WERI-Rb-1 (cell line): ENCODE measurements around the gene SNCAIP.
"Not testable (repeated sequence)": the region's sequence is repeated elsewhere in the genome, so short reads cannot be mapped to it uniquely, and the experiment has no call there.

Experiments used
- DNase-seq: peaks from one replicate; pipeline ENCODE4 v3.0.0-alpha.2; 2020
- H3K27ac ChIP-seq: fragments of 250-450 bp; sonication (Bioruptor Pico); 2 replicates; pipeline ENCODE4 v1.5.1; 2020; ENCODE audit warnings: mild to moderate bottlenecking, moderate library complexity
- H3K27me3 ChIP-seq: fragments of 250-450 bp; sonication (Bioruptor Pico); 2 replicates; pipeline ENCODE4 v1.5.1; 2021; ENCODE audit warnings: mild to moderate bottlenecking, low read depth, moderate library complexity; ENCODE audit not compliant: insufficient read depth, severe bottlenecking
- H3K36me3 ChIP-seq: fragments of 250-450 bp; sonication (Bioruptor Pico); 2 replicates; pipeline ENCODE4 v1.5.1; 2020; ENCODE audit warnings: mild to moderate bottlenecking, moderate library complexity
- H3K4me3 ChIP-seq: 2 replicates; pipeline ENCODE4 v1.5.1; 2011; ENCODE audit warnings: low read depth, mild to moderate bottlenecking, control low read depth, low read length
- H3K9me3 ChIP-seq: fragments of 250-450 bp; sonication (Bioruptor Pico); 2 replicates; pipeline ENCODE4 v1.5.1; 2021; ENCODE audit warnings: mild to moderate bottlenecking, moderate library complexity; ENCODE audit not compliant: severe bottlenecking
- TF ChIP-seq, protein P1 (sequence below): IDR thresholded peaks from 2 replicates; pipeline ENCODE4 v1.5.1; 2011; ENCODE audit warnings: low read depth, mild to moderate bottlenecking, control low read depth, inconsistent platforms, low read length

The SNCAIP gene

DNA sequence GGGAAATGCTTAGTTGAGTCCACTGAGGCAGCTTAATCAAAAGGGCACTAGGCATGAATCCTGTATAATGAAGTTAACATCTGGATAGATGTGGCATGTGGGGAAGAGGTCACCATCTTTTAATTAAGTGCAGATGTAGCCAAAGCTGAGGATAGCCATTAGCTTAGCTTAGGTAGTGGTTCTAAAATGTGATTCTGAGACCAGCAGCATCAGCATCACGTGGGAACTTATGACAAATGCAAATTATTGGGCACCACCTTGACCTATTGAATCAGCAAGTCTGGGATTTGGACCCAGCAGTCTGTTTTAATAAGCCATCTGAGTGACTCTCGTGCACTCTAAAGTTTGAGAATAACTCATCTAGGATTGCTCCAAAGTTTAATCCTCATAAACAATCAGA lies 63.8 kb downstream of the SNCAIP start:
- DNase-seq: no peak
- H3K9me3 ChIP-seq: no peaks in the 10 kb centered on the region
- no peak overlapping the region for H3K27ac ChIP-seq
- H3K27me3 ChIP-seq: no peaks in the 10 kb centered on the region
- no peaks in the 10 kb centered on the region for H3K36me3 ChIP-seq
- TF ChIP-seq, protein P1, sequence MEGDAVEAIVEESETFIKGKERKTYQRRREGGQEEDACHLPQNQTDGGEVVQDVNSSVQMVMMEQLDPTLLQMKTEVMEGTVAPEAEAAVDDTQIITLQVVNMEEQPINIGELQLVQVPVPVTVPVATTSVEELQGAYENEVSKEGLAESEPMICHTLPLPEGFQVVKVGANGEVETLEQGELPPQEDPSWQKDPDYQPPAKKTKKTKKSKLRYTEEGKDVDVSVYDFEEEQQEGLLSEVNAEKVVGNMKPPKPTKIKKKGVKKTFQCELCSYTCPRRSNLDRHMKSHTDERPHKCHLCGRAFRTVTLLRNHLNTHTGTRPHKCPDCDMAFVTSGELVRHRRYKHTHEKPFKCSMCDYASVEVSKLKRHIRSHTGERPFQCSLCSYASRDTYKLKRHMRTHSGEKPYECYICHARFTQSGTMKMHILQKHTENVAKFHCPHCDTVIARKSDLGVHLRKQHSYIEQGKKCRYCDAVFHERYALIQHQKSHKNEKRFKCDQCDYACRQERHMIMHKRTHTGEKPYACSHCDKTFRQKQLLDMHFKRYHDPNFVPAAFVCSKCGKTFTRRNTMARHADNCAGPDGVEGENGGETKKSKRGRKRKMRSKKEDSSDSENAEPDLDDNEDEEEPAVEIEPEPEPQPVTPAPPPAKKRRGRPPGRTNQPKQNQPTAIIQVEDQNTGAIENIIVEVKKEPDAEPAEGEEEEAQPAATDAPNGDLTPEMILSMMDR: no peak
- H3K4me3 ChIP-seq: no peak overlapping the region

DNA sequence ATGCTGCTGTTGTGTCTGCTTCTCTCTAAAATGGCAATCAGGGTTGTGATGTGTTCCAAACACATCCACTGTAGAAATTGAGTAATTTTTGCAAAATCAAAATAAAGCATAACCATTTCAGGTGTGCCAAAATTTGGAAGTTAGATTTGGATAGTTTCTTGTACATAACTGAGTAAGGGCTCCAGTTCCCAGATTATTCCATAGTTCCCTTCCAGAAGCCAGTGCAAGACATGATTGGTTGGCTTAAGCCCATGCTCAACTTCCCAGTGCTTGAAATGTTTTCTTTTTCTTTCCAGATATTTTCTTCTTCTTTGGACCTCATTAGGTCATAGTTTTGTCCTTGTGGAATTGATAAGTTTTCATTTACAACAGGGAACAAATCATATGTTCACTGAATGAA lies 64.2 kb downstream of the SNCAIP start:
- H3K36me3 ChIP-seq: no peaks in the 10 kb centered on the region
- no peaks in the 10 kb centered on the region for H3K9me3 ChIP-seq
- TF ChIP-seq, protein P1: no peak
- H3K4me3 ChIP-seq: no peak overlapping the region
- DNase-seq: no peak
- no peak overlapping the region for H3K27ac ChIP-seq
- no peaks in the 10 kb centered on the region for H3K27me3 ChIP-seq

DNA sequence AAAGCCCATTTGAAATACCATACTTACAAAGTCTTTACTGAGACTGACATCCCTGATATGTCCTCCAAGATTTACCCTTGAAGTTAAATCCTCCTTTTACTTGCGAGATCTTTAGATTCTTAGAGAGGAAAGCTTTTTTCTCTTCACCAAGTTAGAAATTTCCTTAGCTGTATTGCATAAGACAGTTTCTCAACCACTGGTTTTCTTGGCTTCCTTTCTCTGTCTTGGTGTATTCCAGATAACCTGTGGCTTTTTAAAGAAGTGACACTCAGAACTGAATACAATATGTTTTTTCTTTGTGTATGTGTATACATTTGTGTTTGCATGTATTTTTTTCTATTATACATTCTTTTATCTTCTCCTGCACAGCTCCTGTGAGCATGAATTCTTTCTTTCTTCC lies 65.0 kb downstream of the SNCAIP start:
- Histone ChIP-seq H3K9me3 (no peaks in the 10 kb centered on the region), H3K36me3 (no peaks in the 10 kb centered on the region), H3K4me3 (no peak overlapping the region), H3K27me3 (no peaks in the 10 kb centered on the region), H3K27ac (no peak overlapping the region)
- no peak for DNase-seq
- TF ChIP-seq, protein P1: no peak

DNA sequence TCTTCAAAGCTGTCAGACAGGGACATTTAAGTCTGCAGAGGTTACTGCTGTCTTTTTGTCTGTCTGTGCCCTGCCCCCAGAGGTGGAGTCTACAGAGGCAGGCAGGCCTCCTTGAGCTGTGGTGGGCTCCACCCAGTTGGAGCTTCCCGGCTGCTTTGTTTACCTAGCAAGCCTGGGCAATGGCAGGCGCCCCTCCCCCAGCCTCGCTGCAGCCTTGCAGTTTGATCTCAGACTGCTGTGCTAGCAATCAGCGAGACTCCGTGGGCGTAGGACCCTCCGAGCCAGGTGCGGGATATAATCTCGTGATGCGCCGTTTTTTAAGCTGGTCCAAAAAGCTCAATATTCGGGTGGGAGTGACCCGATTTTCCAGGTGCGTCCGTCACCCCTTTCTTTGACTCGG lies 70.9 kb downstream of the SNCAIP start:
- H3K36me3 ChIP-seq, H3K4me3 ChIP-seq, H3K27ac ChIP-seq, H3K9me3 ChIP-seq, DNase-seq, H3K27me3 ChIP-seq: not testable (repeated sequence)

DNA sequence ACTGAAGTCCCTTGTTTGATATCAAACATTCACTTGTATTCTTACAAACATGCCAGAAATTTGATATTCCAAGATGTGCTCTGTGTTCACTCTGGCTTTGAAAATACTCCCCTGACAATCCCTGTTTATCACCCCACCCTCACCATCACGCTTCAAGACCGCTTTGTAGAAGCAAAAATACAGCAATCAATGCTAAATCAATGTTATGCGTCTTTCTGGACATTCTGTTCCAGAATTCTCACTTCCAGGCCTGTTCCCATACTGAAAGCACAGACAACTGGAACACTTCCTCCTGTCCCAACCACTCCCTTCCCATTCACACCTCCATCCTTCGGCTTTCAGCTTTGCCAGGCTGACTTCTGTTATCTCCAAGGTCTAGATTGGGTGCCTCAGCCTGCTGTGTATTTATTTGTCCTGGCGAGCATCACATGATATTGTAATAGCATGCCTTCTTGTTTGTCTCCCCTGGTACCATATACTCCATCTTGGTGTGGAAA lies 72.8 kb downstream of the SNCAIP start:
- TF ChIP-seq, protein P1: no peak
- Histone ChIP-seq H3K36me3 (no peaks in the 10 kb centered on the region), H3K27ac (no peak overlapping the region), H3K9me3 (no peaks in the 10 kb centered on the region), H3K27me3 (no peaks in the 10 kb centered on the region), H3K4me3 (no peak overlapping the region)
- no peak for DNase-seq

DNA sequence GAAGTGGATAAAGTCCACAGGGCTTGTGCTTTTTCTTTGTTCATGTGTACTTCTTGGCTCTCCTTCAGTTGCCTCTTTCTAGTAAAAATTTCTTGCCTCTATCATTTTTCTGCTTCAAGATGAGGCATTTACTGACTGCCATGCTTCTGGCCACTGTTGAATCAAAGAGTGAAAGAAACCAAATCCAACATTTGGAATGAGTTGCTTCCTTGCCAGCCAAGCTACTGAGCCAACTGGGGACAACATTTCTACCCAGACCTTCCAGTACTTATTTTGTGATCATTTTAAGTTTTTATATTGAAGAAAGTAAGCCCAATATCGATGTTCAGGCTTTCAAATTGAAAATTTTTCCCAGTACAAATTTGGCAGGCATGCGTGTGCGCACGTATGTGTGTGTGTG lies 73.2 kb downstream of the SNCAIP start:
- no peaks in the 10 kb centered on the region for H3K27me3 ChIP-seq
- TF ChIP-seq, protein P1: no peak
- H3K36me3 ChIP-seq: no peaks in the 10 kb centered on the region
- no peaks in the 10 kb centered on the region for H3K9me3 ChIP-seq
- no peak overlapping the region for H3K27ac ChIP-seq
- H3K4me3 ChIP-seq: no peak overlapping the region
- DNase-seq: no peak
